Lung (tissue), 12 donors: ENCODE measurements around the gene FRMD3. TPM values are rescaled to one million over a fixed set of nuclear protein-coding genes. Genes with fewer than 3 reads are reported as not detected.

Experiments used
- ATAC-seq: fragments of 200-7000 bp; cut with Tn5 transposase; one replicate; pipeline ENCODE4 v1.9.1; 2020; ENCODE audit warnings: moderate number of reproducible peaks; ENCODE audit not compliant: insufficient read depth, low FRiP score
- DNase-seq, 3 donors: peaks; one replicate each; pipeline ENCODE4 v3.0.0-alpha.2; 2013 to 2017
- H3K27ac ChIP-seq, 2 donors: one replicate each; pipeline ENCODE4 v1.5.1; 2013; ENCODE audit warnings: mild to moderate bottlenecking in 2 of 2, moderate library complexity in 2 of 2, control low read depth in 1 of 2, inconsistent platforms in 1 of 2, low read depth in 1 of 2, low read length in 1 of 2
- H3K27me3 ChIP-seq, 3 donors: one replicate each; pipeline ENCODE4 v1.5.1; 2013; ENCODE audit warnings: low read length in 2 of 3; ENCODE audit not compliant: control insufficient read depth in 3 of 3, insufficient read depth in 3 of 3
- H3K36me3 ChIP-seq, 4 donors: one replicate each; pipeline ENCODE4 v1.5.1; 2013; ENCODE audit warnings: low read length in 4 of 4, mild to moderate bottlenecking in 1 of 4, moderate library complexity in 1 of 4; ENCODE audit not compliant: control insufficient read depth in 4 of 4, insufficient read depth in 4 of 4
- H3K4me1 ChIP-seq, 5 donors: one replicate each; pipeline ENCODE4 v1.5.1; 2013; ENCODE audit warnings: low read length in 5 of 5, mild to moderate bottlenecking in 2 of 5, moderate library complexity in 1 of 5; ENCODE audit not compliant: control insufficient read depth in 5 of 5, insufficient read depth in 5 of 5
- H3K4me3 ChIP-seq: one replicate; pipeline ENCODE4 v1.5.1; 2013; ENCODE audit warnings: mild to moderate bottlenecking, control low read depth, moderate library complexity
- H3K9ac ChIP-seq, 2 donors: one replicate each; pipeline ENCODE4 v1.5.1; 2013; ENCODE audit warnings: low read length in 2 of 2, control low read depth in 1 of 2; ENCODE audit not compliant: insufficient read depth in 1 of 2
- H3K9me3 ChIP-seq, 4 donors: one replicate each; pipeline ENCODE4 v1.5.1; 2013; ENCODE audit warnings: low read length in 3 of 4, mild to moderate bottlenecking in 1 of 4, moderate library complexity in 1 of 4; ENCODE audit not compliant: control insufficient read depth in 4 of 4, insufficient read depth in 3 of 4
- WGBS, 2 donors: extraction: QIAGEN DNeasy Blood & Tissue Kit; methylation state at CpG; one replicate each; pipeline ENCODE4 v1.1.7; 2013; 5-methylcytosine and 5-hydroxymethylcytosine counted together
- polyA plus RNA-seq, 2 donors: library from polyadenylated mRNA; stranded (reverse); fragments of 200-250 nt; gene quantifications; one replicate each; pipeline ENCODE4 v1.2.1, GENCODE V29; 2013
- total RNA-seq, 2 donors: library from RNA; depleted of rRNA in 1 of 2; stranded (reverse); fragments of >200 nt in 1 of 2; gene quantifications; one replicate each; pipeline ENCODE4 v1.2.1, GENCODE V29; 2014 to 2021
- TF ChIP-seq, protein P1 (sequence below): IDR thresholded peaks from 2 replicates; pipeline ENCODE4 v1.5.1; 2012; ENCODE audit warnings: mild to moderate bottlenecking; ENCODE audit errors: control extremely low read depth, extremely low read depth
- donor health status: control.
- donor health status: control.
- donor health status: Bipolar disorder and iron deficiency.
- donor health status: healthy.
- donor health status: DM: yes; HTN: yes; CAD: no.

Gene FRMD3
- total and polyA plus RNA-seq, 4 donors, result 0.75 to 3.2 (median 1.6) TPM

DNA sequence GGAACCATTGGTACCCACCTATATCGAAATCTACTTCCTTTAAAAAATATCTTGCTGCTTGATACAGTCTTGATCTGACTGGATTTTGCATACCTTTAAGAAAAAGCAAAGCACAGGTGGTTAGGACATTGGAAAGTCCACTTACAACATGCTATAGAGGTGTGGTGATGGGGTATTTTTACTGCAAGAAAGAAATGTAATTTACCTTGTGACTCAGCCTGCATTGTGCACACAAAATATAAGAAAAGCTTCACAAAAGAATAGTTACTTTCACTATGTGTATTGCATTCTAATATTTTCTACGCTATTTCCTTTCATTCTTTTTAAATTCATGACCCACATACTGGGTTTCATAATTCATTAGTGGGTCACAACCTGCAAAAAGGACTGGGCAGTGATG, 239.1 kb downstream of the FRMD3 start:
- no peak overlapping the region for H3K9ac ChIP-seq
- H3K27ac ChIP-seq, result no peak overlapping the region
- peaks cover 0 to 2% (median 0%) of the 10 kb centered on the region in 4 donors for H3K36me3 ChIP-seq
- TF ChIP-seq, protein P1, sequence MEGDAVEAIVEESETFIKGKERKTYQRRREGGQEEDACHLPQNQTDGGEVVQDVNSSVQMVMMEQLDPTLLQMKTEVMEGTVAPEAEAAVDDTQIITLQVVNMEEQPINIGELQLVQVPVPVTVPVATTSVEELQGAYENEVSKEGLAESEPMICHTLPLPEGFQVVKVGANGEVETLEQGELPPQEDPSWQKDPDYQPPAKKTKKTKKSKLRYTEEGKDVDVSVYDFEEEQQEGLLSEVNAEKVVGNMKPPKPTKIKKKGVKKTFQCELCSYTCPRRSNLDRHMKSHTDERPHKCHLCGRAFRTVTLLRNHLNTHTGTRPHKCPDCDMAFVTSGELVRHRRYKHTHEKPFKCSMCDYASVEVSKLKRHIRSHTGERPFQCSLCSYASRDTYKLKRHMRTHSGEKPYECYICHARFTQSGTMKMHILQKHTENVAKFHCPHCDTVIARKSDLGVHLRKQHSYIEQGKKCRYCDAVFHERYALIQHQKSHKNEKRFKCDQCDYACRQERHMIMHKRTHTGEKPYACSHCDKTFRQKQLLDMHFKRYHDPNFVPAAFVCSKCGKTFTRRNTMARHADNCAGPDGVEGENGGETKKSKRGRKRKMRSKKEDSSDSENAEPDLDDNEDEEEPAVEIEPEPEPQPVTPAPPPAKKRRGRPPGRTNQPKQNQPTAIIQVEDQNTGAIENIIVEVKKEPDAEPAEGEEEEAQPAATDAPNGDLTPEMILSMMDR, result no peak
- H3K27me3 ChIP-seq, result no peaks in the 10 kb centered on the region
- no peaks in the 10 kb centered on the region for H3K9me3 ChIP-seq
- no peak for DNase-seq
- peaks cover 0 to 3% (median 0%) of the 10 kb centered on the region in 5 donors for H3K4me1 ChIP-seq
- WGBS, 2 donors, result 93 to 98% methylated on average over 2 of the region's 2 CpGs
- H3K4me3 ChIP-seq, result no peak overlapping the region
- no peak for ATAC-seq

DNA sequence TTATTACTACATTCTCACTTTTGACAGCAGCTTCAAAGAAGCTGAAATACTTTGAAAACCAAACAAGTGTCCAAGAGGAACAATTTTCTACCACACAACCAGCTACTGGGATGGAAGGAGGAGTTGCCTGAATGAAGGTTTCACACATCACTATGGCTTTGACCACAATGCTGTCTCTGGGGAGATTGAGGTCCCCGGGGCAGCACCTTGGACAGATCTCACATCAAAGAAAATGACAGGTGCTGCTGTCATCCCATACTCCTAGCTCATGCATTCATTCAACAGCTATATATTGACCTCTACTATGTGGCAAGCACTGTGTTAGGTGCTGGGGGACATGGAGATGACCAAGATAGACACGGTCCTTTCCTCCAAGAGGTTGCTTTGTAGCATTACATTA, 242.1 kb downstream of the FRMD3 start:
- TF ChIP-seq, protein P1, result no peak
- no peaks in the 10 kb centered on the region for H3K9me3 ChIP-seq
- no peak overlapping the region for H3K27ac ChIP-seq
- H3K4me3 ChIP-seq, result no peak overlapping the region
- H3K4me1 ChIP-seq, result no peaks in the 10 kb centered on the region
- DNase-seq (no peak), ATAC-seq (no peak)
- 70 to 88% methylated on average over 2 of the region's 2 CpGs for WGBS, 2 donors
- no peaks in the 10 kb centered on the region for H3K27me3 ChIP-seq
- no peak overlapping the region for H3K9ac ChIP-seq
- H3K36me3 ChIP-seq, result peaks cover 0 to 2% (median 0%) of the 10 kb centered on the region in 4 donors

DNA sequence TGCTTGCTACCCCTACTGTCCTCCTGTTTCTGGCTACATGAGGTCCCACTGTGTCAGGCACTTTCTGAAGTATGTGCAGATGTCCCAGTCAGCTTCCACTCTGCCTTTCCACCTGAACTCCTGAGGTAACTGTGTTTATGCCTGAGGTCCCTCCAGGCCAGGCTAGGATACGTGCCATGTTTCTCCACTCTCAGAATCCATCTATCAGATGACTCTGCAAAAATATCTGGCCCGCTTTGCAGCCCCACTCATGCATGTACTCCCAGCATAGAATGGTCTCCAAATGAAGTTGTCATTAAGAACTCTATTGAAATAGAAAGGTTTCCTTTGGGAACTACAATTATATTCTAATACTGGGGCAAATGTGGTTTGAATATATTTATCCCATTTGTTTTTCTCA, 243.4 kb downstream of the FRMD3 start:
- H3K4me3 ChIP-seq, result no peak overlapping the region
- DNase-seq (no peak), ATAC-seq (no peak)
- no peak overlapping the region for H3K27ac ChIP-seq
- no peaks in the 10 kb centered on the region for H3K9me3 ChIP-seq
- peaks cover 0 to 2% (median under 1%) of the 10 kb centered on the region in 4 donors for H3K36me3 ChIP-seq
- no peaks in the 10 kb centered on the region for H3K27me3 ChIP-seq
- TF ChIP-seq, protein P1, result no peak
- 90 to 94% methylated on average over 2 of the region's 2 CpGs for WGBS, 2 donors
- H3K9ac ChIP-seq, result no peak overlapping the region
- no peaks in the 10 kb centered on the region for H3K4me1 ChIP-seq

DNA sequence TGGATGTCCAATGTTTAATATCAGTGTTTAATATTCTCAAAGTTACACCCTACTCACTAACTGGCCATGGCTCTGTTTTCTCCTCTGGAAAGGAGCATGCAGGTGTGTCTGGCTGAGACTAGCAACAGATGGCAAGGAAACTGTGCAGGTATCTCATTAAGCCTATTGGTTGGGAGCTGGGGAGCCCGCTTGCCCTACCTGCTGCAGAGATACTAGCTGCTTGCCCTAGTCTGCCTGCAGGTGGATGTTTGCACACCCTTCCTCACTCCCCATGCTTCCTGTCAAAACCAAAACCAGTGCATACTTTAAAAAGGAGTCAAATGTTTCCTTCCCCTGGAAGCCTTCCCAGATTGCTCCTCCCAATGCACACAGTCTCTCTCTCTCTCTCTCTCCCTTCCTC, 247.0 kb downstream of the FRMD3 start:
- DNase-seq, result no peak

More for the DNA sequence above, 247.0 kb downstream of the FRMD3 start:
- Histone ChIP-seq H3K27ac (no peak overlapping the region), H3K36me3 (peaks cover 0 to 1% (median 0%) of the 10 kb centered on the region in 4 donors), H3K27me3 (no peaks in the 10 kb centered on the region), H3K9ac (no peak overlapping the region), H3K4me1 (no peaks in the 10 kb centered on the region), H3K4me3 (no peak overlapping the region), H3K9me3 (no peaks in the 10 kb centered on the region)
- WGBS, 2 donors, result 100% methylated on average over 1 of the region's 1 CpG
- ATAC-seq, result no peak
- TF ChIP-seq, protein P1, result no peak
